GM19035 (cell line): ENCODE results near the gene TENM4.
A peak's percentile ranks its signal among the peaks of the same experiment; 100 is the strongest.

Experiments
- ATAC-seq: cut with Tn5 transposase; IDR thresholded peaks from one replicate; pipeline ENCODE4 v1.9.1; 2021; ENCODE audit not compliant: unreplicated experiment

Gene TENM4

DNA sequence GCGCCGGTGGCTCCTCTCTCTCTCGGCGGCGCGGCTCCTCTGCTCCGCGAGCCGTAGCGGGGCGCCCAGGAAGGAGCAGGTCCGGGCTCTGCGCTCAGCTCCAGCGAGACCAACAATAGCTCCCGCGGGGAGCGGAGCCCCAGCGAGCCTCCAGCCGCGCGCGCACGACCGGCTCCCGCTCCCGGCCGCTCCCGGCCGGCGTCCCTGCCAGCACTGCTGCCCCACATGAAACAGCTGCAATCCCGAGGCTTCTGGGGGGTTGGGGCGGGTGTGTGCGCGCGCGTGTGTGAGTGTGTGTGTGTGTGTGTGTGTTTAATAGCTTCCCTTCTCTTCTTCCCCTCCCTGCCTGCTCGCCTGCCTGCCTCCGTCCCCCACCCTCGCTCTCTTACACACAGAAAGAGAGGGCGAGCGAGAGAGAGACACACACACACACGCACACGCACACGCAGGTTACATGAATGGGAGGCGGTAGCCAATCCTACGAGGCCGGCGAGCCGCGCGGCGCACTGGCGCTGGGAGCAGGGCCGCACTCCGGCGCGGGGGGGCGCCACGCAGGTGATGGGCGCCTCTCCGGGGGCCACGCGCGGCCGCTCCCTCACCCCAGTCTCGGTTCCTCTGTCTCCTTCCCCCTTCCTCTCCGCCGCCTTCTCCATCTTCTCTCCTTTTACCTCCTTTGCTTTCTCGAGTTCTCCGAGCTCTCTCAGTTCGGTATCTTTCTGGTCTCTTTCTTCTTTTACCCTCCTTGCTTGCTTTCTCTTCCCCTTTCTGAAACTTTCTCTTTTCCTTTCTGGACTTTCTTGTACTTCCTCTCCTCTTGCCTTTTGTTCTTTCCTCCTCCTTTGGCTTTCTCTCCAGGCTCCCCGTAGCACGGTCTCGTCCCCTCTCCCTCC is at the start of gene TENM4:
TSS of gene TENM4 (minus strand) at position 460 of the 890 bp plus-strand sequence. CDS start 371,086 bp downstream, outside the sequence.
- ATAC-seq: no peak

DNA sequence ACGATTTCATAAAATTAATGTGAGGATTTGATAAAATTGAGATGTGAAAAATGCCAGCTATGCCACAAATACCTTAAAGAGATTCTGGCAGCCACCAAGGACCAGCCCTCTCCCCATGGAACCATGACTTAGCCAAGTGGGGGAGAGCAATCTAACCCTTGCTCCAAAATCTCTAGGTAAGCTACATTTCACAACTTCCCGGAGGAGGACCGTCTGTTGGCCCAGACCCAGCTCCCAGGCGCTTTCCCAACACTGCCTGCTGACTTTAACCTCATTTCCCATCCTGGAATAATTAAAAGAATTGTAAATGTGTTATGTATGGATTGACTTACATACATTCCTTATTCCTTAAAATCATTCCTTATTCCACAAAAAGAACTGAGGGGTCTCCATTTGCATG is 47.5 kb upstream of the TENM4 start:
- ATAC-seq: no peak

DNA sequence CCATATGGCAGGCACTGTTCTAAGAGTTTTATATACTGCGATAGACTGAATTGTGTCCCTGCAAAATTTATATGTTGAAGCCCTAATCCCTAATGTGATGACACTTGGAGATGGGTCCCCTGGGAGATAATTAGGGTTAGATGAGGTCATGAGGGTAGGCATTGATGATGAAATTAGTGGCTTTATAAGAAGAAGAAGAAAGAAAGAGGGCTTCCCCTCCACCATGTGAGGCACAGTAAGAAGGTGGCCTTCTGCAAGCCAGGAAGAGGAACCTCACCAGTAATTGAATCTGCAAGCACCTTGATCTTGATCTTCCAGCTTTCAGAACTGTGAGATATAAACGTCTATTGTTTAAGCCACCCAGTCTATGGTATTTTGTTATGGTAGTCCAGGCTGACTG is 46.6 kb upstream of the TENM4 start:
- ATAC-seq: no peak

DNA sequence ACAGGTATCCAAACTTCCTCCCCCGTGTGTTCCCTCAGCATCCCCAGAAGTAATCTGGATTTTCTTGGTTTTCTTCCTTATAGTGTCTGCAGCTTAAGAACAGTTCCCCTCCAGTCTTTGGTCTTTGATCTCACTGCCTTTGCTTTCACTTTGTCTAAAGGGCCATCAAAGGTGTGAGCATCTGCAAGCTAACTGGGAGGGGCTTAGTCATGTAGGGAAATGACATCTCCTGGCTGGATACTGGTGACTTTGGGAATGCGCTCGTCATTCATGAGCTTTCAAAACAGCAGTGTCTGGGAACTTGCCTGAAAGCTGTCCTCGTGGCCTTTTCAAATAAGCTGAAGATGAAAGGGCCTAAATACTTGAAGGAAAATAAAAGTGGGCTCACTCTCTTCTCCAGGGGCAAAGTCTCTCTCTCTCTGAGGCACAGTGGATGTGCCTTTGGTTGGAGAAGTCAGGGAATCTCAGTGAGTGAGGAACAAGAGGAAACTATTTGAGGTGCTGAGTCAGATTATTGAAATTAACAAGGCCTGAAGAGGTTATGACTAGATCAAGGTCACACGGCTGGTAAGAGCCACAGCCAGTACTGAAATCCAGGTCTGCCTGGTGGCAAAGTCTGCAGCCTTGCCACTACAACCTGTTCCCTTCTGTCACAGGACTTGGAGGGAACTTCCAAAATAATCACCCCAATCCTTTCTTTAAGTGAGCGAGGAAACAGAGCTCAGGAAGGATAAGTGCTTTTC is 45.6 kb upstream of the TENM4 start:
- ATAC-seq: no peak

DNA sequence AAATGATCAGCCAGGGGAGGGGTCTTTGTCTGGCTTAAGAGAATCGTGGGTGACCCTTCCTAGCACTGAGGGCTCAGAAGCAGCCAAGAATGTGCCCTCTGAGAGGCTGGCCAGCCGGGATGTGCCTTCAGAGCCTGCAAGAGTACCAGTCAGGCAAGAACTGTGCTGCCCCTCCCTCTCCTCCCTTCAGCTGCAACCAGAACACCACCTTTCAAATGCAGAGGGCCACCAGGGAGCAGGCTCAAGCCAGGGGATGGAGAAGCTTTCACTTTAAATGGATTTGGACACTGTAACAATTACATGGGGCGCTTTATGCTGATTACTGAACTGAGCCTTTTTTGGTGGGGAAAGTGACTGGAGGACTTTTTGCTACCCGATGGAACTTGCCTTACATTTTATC is 44.9 kb upstream of the TENM4 start:
- no peak for ATAC-seq

DNA sequence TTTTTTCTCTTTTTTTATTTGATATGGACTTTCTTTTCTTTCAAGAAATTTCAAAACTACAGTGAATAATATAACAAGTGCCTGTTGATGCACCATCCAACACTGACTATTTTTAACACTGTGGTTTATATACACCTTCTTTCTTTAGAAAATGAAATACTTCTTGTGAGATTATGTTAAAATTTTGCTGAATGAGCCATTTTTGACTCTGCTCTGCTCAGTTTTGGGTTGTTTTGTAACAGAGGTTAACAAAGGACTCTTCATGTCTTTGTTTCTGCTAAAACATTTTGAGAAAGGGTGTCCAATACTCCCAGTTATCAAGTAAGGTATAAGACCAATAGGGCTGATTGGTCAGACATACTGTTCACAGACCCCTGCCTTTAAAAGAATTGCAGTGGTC is 44.0 kb upstream of the TENM4 start:
- ATAC-seq: no peak

DNA sequence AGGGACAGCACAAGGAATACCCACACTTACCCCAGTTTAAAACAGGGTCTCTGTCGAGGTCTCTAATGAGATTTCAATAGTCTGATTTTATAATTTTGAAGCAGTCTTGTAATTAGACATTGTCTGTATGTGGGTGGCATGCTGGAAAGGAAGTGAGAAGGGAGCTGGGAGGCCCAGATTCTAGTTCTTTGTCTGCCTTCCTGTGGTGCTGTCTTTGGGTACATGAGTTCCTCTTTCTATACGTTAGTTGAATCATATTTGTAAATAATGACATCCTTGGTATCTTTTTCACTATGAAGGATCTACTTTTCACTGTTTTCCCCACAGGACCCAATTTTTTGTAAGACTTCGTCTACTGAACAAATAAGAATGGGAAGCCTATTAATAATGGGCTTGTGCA is 42.0 kb upstream of the TENM4 start:
- ATAC-seq: peak; percentile 82

DNA sequence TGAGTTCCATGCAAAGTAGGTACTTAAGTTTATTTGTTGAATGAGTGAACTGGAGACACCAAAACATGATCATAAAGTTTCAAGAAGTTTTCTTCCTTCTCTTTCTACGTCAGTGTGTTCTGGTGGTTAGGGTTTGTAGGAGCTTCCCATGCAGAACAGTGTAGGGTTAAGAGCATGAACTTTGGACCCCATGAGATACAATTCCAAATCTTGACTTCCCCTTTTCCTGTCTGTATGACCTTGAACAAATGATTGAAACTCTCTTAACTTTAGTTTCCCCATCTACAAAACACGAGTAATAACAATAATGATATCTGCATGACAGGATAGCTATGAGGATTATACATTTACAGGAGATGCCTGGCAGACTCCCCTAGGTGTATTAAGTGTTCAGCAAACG is 41.0 kb upstream of the TENM4 start:
- no peak for ATAC-seq

DNA sequence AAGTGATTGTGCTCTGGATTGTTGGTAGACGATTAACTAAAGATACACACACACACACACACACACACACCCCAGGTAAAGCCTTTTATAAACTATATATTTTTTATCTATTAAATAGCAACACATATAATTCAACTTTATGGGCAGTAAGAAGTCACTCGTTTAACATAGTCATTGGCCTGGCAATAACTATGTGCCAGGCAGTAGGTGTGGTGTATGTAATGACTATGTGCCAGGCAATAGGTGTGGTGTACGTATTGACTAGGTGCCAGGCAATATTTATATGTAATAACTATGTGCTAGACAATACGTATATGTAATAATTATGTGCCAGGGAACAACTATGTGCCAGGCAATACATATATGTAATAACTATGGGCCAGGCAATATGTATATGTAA is 40.0 kb upstream of the TENM4 start:
- ATAC-seq: no peak

DNA sequence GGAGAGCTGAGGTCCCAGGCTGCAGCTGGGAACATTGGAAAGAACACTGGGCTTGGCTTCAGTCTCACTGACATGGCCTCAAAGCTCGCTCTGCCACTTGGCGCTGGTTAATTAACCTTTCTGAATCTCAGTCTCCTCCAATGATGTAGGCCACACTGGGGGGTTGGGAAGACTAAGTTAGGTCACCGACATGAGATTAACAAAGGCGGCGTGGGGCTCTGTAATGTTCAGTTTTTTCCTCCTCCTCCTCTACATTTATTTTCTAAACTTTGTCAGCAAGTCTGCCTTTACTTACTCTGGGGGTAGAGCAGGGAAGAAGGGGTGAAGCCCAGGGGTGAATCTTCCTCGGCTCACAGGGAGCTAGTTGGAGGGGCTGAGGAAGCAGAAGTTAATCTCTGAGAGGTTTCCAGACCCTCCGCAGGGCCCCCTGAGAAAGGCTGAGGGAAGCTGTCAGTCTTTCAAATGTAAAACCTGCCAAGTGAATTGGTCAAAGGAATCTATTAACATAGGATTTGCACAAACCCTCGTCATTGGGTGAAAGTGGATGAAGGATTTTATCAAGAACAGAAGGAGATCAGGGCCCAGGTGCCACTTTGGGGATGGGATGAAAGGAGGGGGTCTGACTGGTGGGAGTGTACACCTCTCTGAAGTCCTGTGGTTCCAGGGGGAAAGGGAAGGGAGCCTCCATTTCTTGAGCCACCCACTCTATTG is 32.1 kb upstream of the TENM4 start:
- no peak for ATAC-seq

DNA sequence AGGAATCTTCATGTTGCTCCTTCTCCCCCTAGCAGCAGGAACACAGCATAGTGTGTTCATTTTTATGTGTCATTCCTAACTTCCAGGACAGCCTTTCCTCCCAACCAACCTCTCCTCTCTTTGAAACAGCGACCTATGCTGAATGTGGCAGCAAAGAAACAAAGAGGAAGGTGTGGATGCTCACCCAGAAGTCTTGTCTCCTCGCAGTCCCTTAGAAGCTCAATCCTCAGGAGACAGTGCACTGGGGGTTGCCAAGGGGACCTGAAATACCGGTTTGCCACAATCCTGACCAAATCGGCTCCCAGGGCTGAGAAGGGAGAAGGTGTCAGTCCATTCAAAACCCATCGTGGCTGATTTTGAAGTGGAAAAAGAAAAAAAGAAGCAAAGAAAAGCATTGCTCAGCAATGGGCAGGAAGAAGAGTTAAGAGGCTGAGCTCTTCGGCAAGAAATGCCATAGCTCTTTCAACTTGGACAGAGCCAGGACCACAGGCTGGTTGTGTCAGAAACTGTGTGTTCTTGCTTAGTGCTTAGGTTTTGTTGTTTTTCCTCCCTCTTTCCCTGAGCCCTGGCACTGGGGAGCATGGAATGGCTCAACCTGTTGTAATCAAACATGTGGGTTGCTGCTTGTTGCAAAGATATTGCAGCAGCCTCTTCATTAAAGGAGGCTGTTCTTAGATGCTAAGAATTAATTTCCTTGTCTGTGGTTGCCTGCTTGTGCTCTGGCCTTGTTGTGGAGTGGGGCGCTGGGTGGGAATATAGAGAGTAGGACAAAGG is 30.4 kb upstream of the TENM4 start:
- no peak for ATAC-seq

DNA sequence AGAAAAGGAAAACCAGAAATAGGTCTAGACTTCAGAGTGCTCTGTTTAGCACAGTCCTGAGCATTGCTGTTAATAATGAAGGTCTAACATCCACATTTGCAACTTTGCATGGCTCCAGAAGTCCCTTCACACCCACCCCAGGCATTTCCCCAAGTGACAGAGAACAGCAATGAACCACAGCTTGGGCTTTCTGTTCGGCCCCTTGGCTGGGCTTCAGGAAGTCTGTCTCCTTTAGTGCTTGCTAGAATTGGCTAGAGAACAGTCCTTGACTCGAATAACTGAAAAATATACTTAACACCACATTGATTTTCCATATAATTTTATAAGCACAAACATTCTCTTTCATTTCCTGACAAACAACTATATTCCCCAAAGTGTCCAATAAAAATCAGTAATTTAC is 29.3 kb upstream of the TENM4 start:
- no peak for ATAC-seq

DNA sequence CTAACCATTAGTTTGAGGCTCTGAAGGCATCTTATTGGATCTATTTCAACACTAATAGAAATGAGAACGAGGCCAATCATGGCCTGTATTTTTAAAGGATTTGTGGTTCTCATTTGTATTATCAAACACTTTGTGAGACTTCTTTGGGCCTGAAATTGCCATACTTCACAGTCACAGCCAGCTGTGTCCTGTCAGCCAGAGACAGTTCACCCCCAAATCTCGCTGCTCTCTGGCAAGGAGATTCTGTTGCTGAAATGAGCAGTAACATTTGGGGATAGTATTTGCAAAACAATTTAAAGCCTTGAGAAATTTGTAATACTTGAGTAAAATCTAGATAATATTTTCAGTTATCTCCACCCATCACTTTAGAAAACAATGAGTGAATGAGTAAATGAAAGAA is 26.9 kb upstream of the TENM4 start:
- ATAC-seq: no peak

DNA sequence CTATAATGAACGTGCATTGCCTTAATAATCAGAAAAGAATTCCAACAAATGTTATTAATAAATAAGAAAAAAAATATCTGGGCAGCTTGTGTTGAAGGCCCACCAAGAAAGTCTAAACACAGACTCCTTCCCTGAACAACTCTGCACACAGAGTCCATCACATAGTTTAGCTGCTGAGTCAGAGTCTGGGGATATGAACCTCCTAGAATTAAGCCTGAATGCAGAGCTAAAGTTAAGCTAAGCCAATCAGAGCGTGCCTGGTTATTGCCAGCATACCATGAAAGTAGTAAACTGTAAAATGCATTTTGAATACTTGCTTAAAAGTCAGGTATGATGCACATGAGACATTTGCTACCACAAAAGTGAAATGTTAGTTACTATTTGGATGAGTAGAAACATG is 25.6 kb upstream of the TENM4 start:
- ATAC-seq: no peak

DNA sequence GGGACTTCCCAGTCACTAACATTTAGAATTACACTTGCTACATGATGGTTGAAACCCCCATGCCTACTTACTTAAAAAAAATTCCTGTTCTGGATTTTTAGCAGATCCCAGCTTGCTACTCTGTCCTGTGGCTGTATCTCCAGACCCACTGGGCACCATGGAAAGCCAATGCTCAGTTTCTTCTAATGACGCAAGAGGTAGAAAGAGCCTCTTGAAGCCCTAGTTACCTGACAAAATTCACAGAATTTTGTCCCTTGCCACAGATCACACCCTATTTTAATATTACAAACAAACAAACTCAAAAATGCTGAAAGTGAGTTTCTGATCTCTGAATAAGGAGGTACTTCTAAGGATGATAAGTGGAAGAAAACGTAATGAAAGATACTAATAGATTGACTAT is 24.3 kb upstream of the TENM4 start:
- no peak for ATAC-seq

DNA sequence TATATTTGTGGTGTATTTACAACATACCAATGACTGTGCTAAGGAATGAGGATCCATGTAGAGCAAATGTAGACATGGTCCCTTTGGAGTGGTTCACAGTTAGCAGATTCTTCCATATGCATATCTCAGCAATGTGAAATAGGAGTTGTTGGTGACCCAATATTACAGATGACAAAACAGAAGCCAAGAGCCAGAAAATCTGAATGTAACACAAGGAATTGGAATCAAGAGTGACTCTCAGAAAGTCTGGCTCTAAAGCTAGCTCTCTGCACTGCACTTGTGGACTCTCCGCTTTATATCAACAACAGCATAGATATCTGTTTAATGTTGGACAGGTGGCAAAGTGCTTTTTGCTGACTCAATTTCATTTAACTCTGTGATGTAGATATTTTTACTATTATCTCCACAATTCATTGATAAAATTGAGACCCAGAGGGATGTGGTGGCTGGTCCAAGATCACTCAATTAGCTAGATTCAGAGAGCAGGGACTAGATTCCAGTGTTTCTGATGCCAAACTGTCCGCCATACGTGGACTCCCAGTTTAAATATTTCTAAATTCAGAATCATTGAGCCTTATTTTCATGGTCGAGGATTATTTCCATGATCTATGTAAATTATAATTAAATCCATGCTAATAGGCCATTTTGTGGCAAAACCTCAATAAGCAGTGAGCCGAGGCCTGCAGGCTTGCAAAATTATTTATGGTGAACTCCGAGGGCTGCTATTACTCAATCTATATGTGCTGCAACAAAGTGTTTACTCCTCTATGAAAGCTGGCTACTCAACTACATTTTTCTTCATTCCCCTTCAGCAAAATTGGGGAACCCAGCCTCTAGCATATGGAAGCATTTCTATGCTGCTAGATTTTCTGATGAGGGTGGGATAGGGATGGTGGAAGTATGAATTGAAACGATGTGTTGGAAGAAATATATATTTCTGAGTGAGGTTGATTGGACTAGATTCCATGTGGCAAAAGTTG is 21.1 kb upstream of the TENM4 start:
- ATAC-seq: no peak

DNA sequence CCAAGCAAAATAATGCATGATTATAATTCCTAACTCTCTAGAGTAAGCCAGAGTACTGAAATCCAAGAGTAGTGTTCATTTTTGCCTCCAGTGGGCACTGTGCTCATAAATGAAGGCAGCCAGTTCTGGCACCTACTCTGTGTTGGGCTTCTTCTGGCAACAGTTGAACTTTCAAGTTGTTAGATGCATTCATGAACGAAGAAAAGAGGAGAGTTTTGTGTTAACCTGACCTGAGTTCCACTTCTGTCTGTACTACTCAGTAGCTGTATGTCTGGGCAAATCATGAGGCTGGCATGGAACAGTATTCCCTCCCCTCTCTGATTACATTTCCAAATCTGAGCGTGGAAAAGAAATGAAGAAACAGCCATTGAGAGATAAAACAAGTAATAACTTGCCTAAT is 20.3 kb upstream of the TENM4 start:
- ATAC-seq: peak; percentile 81

DNA sequence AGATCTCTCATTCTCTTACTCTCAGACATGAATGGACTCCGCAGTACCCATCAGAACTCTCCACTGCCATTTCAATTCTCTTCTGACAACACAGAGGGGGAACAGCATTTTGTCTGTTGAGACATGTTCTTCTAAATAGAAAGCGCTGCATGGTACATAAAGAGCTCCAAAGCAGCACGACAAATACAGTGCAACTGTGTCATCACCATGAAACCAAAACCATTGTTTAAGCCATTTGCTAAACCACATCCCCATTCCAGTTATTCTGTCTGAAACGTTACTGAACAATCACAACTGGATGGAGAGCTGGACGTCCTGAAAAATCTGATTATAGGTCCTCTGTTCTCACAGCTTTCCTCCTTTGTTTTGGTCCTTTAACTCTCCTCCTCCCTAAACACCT is 17.9 kb upstream of the TENM4 start:
- no peak for ATAC-seq

DNA sequence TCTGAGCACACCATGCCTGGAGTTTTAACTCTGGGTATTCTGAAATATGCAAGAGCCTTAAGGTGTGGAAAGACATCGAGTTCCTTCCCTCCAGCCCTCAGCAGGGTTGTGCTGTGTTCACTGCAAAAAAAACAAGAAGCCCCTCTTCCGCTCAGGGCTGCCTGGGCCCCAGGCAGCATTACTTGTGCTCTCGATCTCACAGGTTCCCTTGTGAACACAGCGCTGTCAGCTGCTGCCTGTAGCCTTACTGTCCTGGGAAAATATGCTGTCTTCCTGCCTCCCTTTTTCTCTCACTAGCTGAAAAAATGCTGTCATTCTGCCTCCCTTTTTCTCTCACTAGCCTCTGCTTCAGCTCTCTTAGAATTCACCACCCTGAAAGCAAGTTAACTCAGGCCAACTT is 15.7 kb upstream of the TENM4 start:
- ATAC-seq: no peak

DNA sequence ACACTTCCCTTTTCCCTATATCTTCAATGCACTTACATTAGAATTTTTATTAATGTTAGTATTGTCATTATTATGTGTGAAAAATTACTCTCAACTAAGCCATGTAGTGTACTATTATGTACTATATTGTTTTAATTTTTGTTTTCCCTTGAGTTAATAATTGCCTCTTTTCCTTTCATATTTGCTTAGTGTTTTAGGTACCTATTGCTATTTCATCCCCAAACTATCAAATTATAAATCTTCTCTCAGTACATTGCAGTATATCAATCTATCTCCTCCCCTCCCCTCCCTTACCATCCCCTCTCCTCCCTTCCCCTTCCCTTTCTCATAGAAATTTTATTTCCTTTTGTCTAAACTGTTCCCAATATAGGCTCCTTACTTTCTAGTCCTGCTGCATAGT is 12.8 kb upstream of the TENM4 start:
- no peak for ATAC-seq
